Stimulated activated CD4-positive, alpha-beta T cell treated with anti-CD3 and anti-CD28 coated beads, TNF-alpha, amount 100 ng/mL, for 48 hours (primary cell): ENCODE results near the gene CLDN15.

Experiments used
- DNase-seq, 3 donors: peaks; one replicate each; pipeline ENCODE4 v3.0.0-alpha.2; 2020; ENCODE audit warnings: low read depth in 3 of 3

CLDN15 gene

DNA sequence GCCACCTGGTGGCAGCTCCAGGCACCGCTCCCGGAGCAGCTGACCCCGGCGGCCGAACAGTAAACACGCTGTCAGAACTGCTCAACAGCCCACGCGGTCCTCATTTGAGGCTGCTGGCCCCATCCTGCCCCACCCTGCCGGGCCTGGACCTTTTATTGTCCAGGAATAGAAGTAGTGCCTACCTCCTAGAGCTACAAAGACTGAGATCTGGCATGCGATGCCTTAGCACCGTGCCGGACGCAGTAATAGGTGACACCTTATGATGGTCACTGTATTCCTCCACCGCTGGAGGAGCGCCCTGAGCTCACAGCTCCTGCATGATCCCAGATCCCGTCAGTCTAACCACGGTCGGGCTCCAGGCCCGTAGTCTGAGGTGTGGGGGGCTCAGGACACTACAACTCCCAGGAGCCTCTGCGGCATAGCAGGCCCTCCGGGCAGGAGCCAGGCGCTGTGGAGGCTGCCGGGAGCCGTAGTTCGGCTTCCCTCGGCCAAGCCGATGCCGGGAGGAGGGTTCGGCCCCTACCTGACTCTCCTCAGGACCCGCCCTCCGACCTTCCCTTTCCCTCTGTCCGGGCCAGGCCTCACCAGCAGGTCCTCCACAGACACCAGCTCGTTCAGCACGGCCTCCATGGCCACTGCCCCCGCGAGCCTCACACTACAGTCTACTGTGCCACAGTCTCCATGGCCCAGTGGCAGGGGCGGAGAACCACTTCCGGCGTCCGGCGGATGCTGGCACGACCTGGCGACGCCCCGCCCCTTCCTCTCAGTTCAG is 7.0 kb upstream of the CLDN15 start, which contains the start of gene FIS1:
Gene FIS1 (minus strand): TSS at position 707 of the 772 bp plus-strand sequence. CDS start 77 bp downstream, at position 630.
- DNase-seq = peak; percentile 86 to 96 (median 88)

GRCh38 chr7:101243646-101244374 is 6.2 kb upstream of the CLDN15 start:
- DNase-seq = no peak

GRCh38 chr7:101241443-101242349 is 4.1 kb upstream of the CLDN15 start:
- DNase-seq = no peak

- DNase-seq = no peak
Observed at GRCh38 chr7:101241015-101241363, 3.4 kb upstream of the CLDN15 start.

DNA sequence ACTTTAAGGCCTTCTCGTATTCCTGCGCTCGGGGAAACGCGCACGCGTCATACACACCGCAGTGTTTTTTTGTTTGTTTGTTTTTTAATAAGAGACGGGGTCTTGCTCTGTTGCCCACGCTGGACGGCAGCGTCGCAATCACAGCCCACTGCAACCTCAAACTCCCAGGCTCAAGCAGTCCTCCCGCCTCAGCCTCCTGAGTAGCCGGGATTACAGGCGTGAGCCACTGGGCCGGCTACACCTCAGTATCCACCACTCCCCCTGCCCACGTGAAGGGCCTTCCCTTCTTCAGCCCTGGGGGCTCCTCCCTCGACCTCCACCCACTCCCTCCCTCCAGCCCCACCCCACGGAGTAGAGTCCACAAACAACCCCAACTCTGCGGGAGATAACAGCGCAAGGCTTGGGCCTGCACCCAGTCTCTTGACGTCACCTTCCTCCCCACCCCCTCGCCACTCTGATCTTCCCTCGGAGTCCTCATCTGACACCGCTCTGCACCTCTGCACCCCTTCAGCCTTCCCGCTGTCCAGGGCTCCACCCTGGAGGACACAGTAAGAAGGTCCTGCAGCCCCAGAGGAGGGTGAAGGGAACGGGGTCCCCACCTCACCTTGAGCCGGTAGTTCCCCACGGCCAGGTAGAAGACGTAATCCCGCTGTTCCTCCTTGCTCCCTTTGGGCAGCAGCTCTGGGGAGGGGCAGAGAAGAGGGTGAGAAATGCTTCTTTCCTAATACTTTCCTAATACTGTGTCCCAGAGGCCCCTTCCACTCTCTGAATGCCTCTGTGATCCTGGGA is 2.8 kb upstream of the CLDN15 start:
- no peak for DNase-seq

GRCh38 chr7:101239951-101240220 is 2.3 kb upstream of the CLDN15 start:
- no peak for DNase-seq

DNA sequence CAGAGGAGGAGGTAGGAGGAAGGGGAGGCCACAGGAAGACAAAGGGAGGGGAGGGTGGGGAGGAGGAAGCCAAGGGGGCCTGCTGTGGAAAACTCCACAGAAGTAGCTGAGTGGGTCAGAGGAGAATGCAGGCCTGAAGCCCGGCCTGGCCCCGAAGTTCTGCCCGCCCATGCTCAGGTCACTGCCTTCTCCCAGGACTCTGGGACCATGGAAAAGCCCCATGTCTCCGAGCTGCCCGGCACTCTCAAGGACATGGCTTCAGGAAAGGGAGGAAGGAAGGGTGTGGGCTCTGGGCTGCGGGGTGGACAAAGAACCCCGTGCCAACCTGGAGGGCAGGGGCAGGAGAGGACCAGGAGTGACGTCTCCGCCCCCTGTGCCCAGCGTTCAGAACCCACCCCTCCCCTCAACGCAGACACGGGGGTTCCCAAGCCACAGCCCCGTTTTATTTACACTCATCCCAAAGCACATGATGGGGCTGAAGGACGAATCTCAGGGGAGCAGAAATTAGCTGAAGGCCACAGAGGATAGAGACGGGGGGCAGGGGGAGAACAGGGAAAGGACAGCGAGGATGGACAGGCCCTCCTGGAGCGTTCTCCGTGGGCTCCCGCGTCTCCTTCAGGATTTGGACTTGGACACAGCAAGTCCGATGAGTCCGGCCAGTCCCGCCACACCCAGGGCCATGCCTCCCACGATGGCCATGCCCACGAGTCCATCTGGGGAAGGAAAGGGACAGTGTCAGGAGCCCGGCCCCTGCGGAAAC is 1.8 kb upstream of the CLDN15 start:
- DNase-seq = no peak

GRCh38 chr7:101238226-101239182 is 902 bp upstream of the CLDN15 start:
- DNase-seq = no peak

- DNase-seq = no peak
Observed at GRCh38 chr7:101236292-101236835, 1.2 kb downstream of the CLDN15 start.

- DNase-seq = no peak
Observed at GRCh38 chr7:101235522-101235921, 2.1 kb downstream of the CLDN15 start.

GRCh38 chr7:101235050-101235449 is 2.6 kb downstream of the CLDN15 start:
- no peak for DNase-seq

DNA sequence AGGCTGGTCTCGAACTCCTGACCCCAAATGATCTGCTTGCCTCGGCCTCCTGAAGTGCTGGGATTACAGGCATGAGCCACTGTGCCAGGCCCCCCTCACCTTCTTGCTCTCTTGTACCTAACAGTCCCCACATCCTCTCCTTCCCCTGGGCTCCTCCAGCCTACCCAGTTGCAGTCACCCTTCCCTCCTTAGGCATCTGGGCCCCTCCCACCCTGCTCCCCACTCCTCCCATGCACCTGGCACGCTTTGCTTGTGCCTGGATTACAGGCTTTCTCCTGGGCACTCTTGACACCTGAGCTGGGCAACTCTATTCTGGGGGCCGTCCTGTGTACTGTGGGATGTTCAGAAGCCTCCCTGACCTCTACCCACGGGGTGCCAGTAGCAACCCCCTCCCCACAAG is 3.0 kb downstream of the CLDN15 start:
- DNase-seq = no peak

GRCh38 chr7:101233907-101234547 is 3.6 kb downstream of the CLDN15 start:
- no peak for DNase-seq

DNA sequence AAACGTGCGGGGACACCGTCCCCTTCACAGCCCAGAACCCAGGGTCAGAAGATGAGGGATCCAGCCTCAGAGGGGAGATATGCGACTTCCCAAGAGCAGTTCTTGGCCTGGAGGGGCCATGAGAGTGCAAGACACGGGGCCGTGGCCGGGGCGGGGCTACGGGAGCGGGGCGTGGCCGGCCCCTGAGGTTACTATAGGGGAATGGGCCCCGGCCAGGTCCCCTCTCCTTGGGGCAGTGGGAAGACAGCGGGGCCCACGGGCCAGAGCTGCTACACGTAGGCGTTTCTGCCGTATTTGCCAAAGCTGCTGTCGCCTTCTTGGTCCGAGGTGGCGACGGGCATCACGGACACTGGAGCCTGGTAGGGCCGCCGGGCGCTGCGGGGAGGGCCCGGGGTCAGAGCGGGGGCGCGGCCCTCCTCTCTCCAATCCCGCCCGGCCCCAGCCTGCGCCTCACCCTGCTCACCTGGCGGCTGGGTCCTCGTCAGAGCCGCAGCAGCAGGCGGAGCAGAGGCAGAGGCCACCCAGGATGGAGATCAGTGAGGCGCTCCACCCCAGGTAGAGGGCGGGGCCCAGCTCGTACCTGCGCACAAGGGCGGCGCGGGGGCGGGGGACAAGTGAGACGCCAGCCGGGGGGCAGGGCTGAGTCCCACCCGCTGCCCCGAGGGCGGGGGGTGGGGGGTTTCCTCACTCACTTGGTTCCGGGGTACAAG is 5.3 kb downstream of the CLDN15 start:
- DNase-seq = no peak

DNA sequence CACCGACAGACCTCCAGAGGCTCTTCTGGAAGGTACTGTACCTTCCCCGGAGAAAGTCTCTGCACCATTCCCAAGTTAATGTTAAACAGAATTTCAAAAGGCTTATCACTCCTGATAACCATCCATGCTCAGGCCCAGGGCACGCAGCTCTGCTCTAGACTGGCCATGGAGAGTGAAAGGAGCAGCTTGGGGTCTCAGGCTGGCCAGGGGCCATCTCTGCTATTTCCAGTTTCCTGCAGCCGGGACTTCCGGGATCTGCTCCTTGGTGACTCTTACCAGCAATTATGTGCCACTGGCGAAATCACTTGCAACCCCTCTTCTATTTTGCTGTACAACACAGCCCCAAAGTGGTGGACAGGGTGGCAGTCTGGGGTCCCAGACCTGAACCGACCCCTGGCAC is 6.0 kb downstream of the CLDN15 start:
- DNase-seq = no peak

DNA sequence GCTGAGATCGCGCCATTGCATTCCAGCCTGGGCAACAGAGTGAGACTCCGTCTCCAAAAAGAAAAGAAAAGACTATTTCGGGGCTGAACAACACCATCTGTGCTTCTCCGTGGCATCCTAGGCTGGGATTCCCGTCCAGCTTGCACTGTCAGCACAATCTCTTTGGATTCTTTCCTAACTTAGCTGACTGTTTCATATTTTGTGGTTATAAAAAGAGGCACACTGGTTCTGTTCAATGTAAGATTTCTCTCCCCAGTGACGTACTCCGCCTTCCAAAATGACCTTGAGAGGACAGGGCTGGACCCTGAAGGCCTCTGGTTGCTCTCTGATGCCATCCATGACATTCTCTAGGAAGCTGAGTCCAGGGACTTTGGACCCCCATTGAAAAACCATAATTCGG is 10.9 kb downstream of the CLDN15 start:
- DNase-seq = no peak

- no peak for DNase-seq
Observed at GRCh38 chr7:101225650-101226049, 12.0 kb downstream of the CLDN15 start.

DNA sequence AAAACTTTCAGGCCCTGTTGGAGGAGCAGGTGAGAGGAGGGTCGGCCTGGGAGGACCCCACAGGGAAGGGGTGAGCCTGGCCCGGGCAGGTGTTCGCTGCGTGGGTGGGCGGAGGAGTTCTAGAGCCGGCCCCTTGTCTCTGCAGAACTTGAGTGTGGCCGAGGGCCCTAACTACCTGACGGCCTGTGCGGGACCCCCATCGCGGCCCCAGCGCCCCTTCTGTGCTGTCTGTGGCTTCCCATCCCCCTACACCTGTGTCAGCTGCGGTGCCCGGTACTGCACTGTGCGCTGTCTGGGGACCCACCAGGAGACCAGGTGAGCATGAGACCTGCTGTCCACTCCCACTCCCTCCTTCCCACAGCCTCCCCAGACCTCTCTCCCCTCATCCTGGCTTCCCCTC is 14.1 kb downstream of the CLDN15 start:
- DNase-seq = no peak
